ENCODE measurements around the gene ANKRD11.
A peak's percentile ranks its signal among the peaks of the same experiment; 100 is the strongest.
"Not testable (repeated sequence)": the region's sequence is repeated elsewhere in the genome, so short reads cannot be mapped to it uniquely, and the experiment has no call there.

Gene ANKRD11

GRCh38 chr16:89408315-89408714, 82.0 kb downstream of the ANKRD11 start:
- DNase-seq = peak in 5 of 51 donors; percentile 17 to 53 (median 30)

- peak in 4 of 51 donors; percentile 14 to 53 (median 20) for DNase-seq
Observed at GRCh38 chr16:89407925-89408300, 82.4 kb downstream of the ANKRD11 start.

- DNase-seq = no peak
Observed at GRCh38 chr16:89407282-89407924, 83.0 kb downstream of the ANKRD11 start.

GRCh38 chr16:89406277-89406888, 84.0 kb downstream of the ANKRD11 start:
- no peak for DNase-seq

GRCh38 chr16:89404561-89404960, 85.8 kb downstream of the ANKRD11 start:
- DNase-seq = no peak

- no peak for DNase-seq
Observed at GRCh38 chr16:89402962-89403361, 87.4 kb downstream of the ANKRD11 start.

GRCh38 chr16:89401641-89402445, 88.5 kb downstream of the ANKRD11 start:
- DNase-seq = no peak

- no peak for DNase-seq
Observed at GRCh38 chr16:89401205-89401604, 89.2 kb downstream of the ANKRD11 start.

GRCh38 chr16:89400740-89401139, 89.6 kb downstream of the ANKRD11 start:
- DNase-seq = no peak

GRCh38 chr16:89398924-89399323, 91.4 kb downstream of the ANKRD11 start:
- DNase-seq = no peak

GRCh38 chr16:89397331-89397861, 93.0 kb downstream of the ANKRD11 start:
- no peak for DNase-seq

- no peak for DNase-seq
Observed at GRCh38 chr16:89396156-89396555, 94.2 kb downstream of the ANKRD11 start.

GRCh38 chr16:89395150-89396142, 94.9 kb downstream of the ANKRD11 start:
- DNase-seq = peak in 48 of 51 donors; percentile 22 to 86 (median 69)

GRCh38 chr16:89393738-89394406, 96.5 kb downstream of the ANKRD11 start:
- no peak for DNase-seq

- DNase-seq = no peak
Observed at GRCh38 chr16:89392881-89393737, 97.3 kb downstream of the ANKRD11 start.

- DNase-seq = not testable (repeated sequence)
Observed at GRCh38 chr16:89390224-89390583, 100.2 kb downstream of the ANKRD11 start.

- DNase-seq = not testable (repeated sequence)
Observed at GRCh38 chr16:89389504-89390223, 100.7 kb downstream of the ANKRD11 start.

GRCh38 chr16:89388536-89388935, 101.8 kb downstream of the ANKRD11 start:
- no peak for DNase-seq

All from hypothalamus (tissue), 51 donors.